Transverse colon (tissue), 4 donors: Measurements from ENCODE around the gene PCCA. TPM values are rescaled to one million over a fixed set of nuclear protein-coding genes. Genes with fewer than 3 reads are reported as not detected.
A peak's percentile ranks its signal among the peaks of the same experiment; 100 is the strongest.

Experiments used
- DNase-seq: peaks from one replicate; pipeline ENCODE4 v3.0.0-alpha.2; 2019
- H3K27ac ChIP-seq, 4 donors: fragments of 200-600 bp; sonication (generic); 2 replicates each; pipeline ENCODE4 v1.5.1; 2016 to 2018; ENCODE audit warnings: inconsistent platforms in 4 of 4
- H3K27me3 ChIP-seq: fragments of 200-600 bp; sonication (generic); 2 replicates; pipeline ENCODE4 v1.5.1; 2017; ENCODE audit warnings: inconsistent platforms
- H3K36me3 ChIP-seq, 4 donors: fragments of 200-600 bp; sonication (generic); 2 replicates each; pipeline ENCODE4 v1.5.1; 2017 to 2019; ENCODE audit warnings: inconsistent platforms in 4 of 4
- H3K4me1 ChIP-seq, 4 donors: fragments of 200-600 bp; sonication (generic); 2 replicates each; pipeline ENCODE4 v1.5.1; 2017 to 2020; ENCODE audit warnings: inconsistent platforms in 4 of 4
- H3K4me3 ChIP-seq, 4 donors: fragments of 200-600 bp; sonication (generic); 1 replicate in 1 of 4; 2 replicates in 3 of 4; pipeline versions ENCODE4 v1.5.1 to v1.6.1; 2017 to 2019; ENCODE audit warnings: inconsistent platforms in 4 of 4
- H3K9me3 ChIP-seq, 2 donors: fragments of 200-600 bp; sonication (generic); 2 replicates each; pipeline ENCODE4 v1.5.1; 2017 to 2019; ENCODE audit warnings: inconsistent platforms in 2 of 2
- EP300 ChIP-seq: sonication (generic); formaldehyde crosslinking; IDR thresholded peaks from one replicate; pipeline ENCODE4 v1.6.1; 2017; ENCODE audit warnings: antibody characterized with exemption, low read depth
- POLR2A ChIP-seq: fragments of 450-650 bp; IDR thresholded peaks from one replicate; pipeline ENCODE4 v1.6.1; 2016; ENCODE audit warnings: antibody characterized with exemption, mild to moderate bottlenecking, moderate library complexity
- POLR2AphosphoS5 ChIP-seq, 3 donors: sonication (generic); formaldehyde crosslinking; IDR thresholded peaks; one replicate each; pipeline ENCODE4 v1.6.1; 2016; ENCODE audit warnings: antibody characterized with exemption in 3 of 3
- WGBS, 2 donors: methylation state at CpG; one replicate each; pipeline ENCODE4 v1.1.5; 2018; ENCODE audit warnings: low coverage in 1 of 2; 5-methylcytosine and 5-hydroxymethylcytosine counted together
- in situ Hi-C, 4 donors: fragments of 200-750 bp; cut with MboI; loops; one replicate each; pipeline versions ENCODE4 v1.15.0 to v1.15.1; 2017; ENCODE audit warnings: low sequenced_read_pairs in 3 of 4, low pct_ligation_motif_present in 1 of 4, low pct_unique_long_range_greater_than_20kb in 1 of 4
- intact Hi-C: fragments of 100-400 bp; cut with DNase I; formaldehyde crosslinking; loops from one replicate; pipeline ENCODE4 v1.15.1; 2023; ENCODE audit warnings: low total_unique reads
- total RNA-seq, 4 donors: library from RNA; depleted of rRNA; stranded (reverse); fragments of >200 nt; gene quantifications; one replicate each; pipeline ENCODE4 v1.1.0, GENCODE V29; 2016
- TF ChIP-seq, protein P1 (sequence below), 5 experiments: fragments of 200-600 bp in 3 of 5; fragments of 450-650 bp in 2 of 5; sonication (generic) in 3 of 5; IDR thresholded peaks; 1 replicate in 2 of 5; 2 replicates in 3 of 5; pipeline ENCODE4 v1.5.1; 2016 to 2017; ENCODE audit warnings: antibody characterized with exemption in 5 of 5, inconsistent platforms in 3 of 5, mild to moderate bottlenecking in 2 of 5, moderate library complexity in 1 of 5

Gene PCCA
- total RNA-seq, 4 donors from 2014 or later, result 13.1 to 87.8 (median 74.6) TPM

GRCh38 chr13:100513987-100514670 lies 425.2 kb downstream of the PCCA start:
- H3K9me3 ChIP-seq, result no peaks in the 10 kb centered on the region
- TF ChIP-seq POLR2A (no peak), POLR2AphosphoS5 (IDR thresholded peaks at IDR 0.05) (no peak), EP300 (no peak)
- TF ChIP-seq, protein P1, sequence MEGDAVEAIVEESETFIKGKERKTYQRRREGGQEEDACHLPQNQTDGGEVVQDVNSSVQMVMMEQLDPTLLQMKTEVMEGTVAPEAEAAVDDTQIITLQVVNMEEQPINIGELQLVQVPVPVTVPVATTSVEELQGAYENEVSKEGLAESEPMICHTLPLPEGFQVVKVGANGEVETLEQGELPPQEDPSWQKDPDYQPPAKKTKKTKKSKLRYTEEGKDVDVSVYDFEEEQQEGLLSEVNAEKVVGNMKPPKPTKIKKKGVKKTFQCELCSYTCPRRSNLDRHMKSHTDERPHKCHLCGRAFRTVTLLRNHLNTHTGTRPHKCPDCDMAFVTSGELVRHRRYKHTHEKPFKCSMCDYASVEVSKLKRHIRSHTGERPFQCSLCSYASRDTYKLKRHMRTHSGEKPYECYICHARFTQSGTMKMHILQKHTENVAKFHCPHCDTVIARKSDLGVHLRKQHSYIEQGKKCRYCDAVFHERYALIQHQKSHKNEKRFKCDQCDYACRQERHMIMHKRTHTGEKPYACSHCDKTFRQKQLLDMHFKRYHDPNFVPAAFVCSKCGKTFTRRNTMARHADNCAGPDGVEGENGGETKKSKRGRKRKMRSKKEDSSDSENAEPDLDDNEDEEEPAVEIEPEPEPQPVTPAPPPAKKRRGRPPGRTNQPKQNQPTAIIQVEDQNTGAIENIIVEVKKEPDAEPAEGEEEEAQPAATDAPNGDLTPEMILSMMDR (IDR thresholded peaks at IDR 0.05), result no peak
- intact Hi-C loops, result loop anchor here (5.0 kb wide), 1 partner anchor 857 kb away; no protein-coding TSS in a partner anchor

GRCh38 chr13:100514788-100515409 lies 426.0 kb downstream of the PCCA start:
- Histone ChIP-seq H3K9me3 (no peaks in the 10 kb centered on the region), H3K4me3 (no peak overlapping the region), H3K36me3 (no peaks in the 10 kb centered on the region), H3K4me1 (peaks cover 0 to 24% (median 5%) of the 10 kb centered on the region in 4 donors), H3K27me3 (no peaks in the 10 kb centered on the region), H3K27ac (no peak overlapping the region)
- TF ChIP-seq, protein P1 (IDR thresholded peaks at IDR 0.05), result peak; percentile 84 to 92 (median 88)
- no peak for TF ChIP-seq POLR2A
- in situ Hi-C loops (loop anchor here (10.0 to 25.0 kb wide), 6 partner anchors 278 to 860 kb away; no protein-coding TSS in a partner anchor), intact Hi-C loops (loop anchor here (5.0 kb wide), 1 partner anchor 858 kb away; no protein-coding TSS in a partner anchor)
- DNase-seq, result peak; percentile 80
- 3 to 4% methylated on average over 4 to 5 of the region's 5 CpGs for WGBS, 2 donors

More at GRCh38 chr13:100513987-100514670, 425.2 kb downstream of the PCCA start:
- no peak for DNase-seq
- in situ Hi-C loops, result loop anchor here (10.0 to 25.0 kb wide), 6 partner anchors 277 to 859 kb away; no protein-coding TSS in a partner anchor
- WGBS, 2 donors, result 60 to 67% methylated on average over 5 to 8 of the region's 8 CpGs
- Histone ChIP-seq H3K36me3 (no peaks in the 10 kb centered on the region), H3K4me1 (peaks cover 0 to 24% (median 5%) of the 10 kb centered on the region in 4 donors), H3K27ac (no peak overlapping the region), H3K27me3 (no peaks in the 10 kb centered on the region), H3K4me3 (no peak overlapping the region)

DNA sequence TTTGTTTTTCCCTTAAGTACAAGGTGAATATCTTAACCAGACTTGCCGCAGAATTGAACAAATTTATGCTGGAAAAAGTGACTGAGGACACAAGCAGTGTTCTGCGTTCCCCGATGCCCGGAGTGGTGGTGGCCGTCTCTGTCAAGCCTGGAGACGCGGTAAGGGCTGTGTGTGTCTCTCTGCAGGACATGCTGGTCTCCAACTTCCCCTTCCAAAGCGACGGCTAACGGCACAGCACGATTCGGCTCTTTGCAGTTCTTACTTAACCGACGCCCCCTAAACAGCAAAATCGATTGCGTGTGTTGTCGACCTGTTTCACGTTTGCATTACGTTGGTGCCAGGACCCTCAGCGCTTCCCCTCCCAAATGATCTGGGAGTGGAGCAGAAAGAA lies 426.5 kb downstream of the PCCA start:
- Histone ChIP-seq H3K27me3 (no peaks in the 10 kb centered on the region), H3K4me3 (no peak overlapping the region), H3K9me3 (no peaks in the 10 kb centered on the region), H3K36me3 (no peaks in the 10 kb centered on the region), H3K27ac (no peak overlapping the region), H3K4me1 (peaks cover 0 to 24% (median 5%) of the 10 kb centered on the region in 4 donors)
- intact Hi-C loops (no loop called here), in situ Hi-C loops (loop anchor here (10.0 to 25.0 kb wide), 6 partner anchors 278 to 861 kb away; no protein-coding TSS in a partner anchor)
- DNase-seq, result no peak
- TF ChIP-seq POLR2A (no peak), POLR2AphosphoS5 (IDR thresholded peaks at IDR 0.05) (no peak), EP300 (no peak)
- TF ChIP-seq, protein P1 (IDR thresholded peaks at IDR 0.05), result no peak
- WGBS, 2 donors, result 82 to 91% methylated on average over 6 to 20 of the region's 20 CpGs

- H3K9me3 ChIP-seq, result no peaks in the 10 kb centered on the region
- TF ChIP-seq, protein P1 (IDR thresholded peaks at IDR 0.05), result no peak
- TF ChIP-seq POLR2A, result no peak
- TF ChIP-seq EP300, result no peak
- peak in 1 of 3 donors; percentile 10 for TF ChIP-seq POLR2AphosphoS5 (IDR thresholded peaks at IDR 0.05)
- H3K36me3 ChIP-seq, result no peaks in the 10 kb centered on the region
- peak overlapping the region in 2 of 4 donors; percentile 1 to 18 for H3K4me3 ChIP-seq
- peaks cover 0 to 24% (median 5%) of the 10 kb centered on the region in 4 donors for H3K4me1 ChIP-seq
- in situ Hi-C loops, result loop anchor here (10.0 to 25.0 kb wide), 6 partner anchors 280 to 862 kb away; no protein-coding TSS in a partner anchor
- WGBS, 2 donors, result 35 to 51% methylated on average over 4 to 9 of the region's 9 CpGs
- intact Hi-C loops, result no loop called here
- H3K27me3 ChIP-seq, result no peaks in the 10 kb centered on the region
- peak overlapping the region; percentile 34 to 69 (median 65) for H3K27ac ChIP-seq
- peak; percentile 68 for DNase-seq
These were observed 428.2 kb downstream of the PCCA start for GRCh38 chr13:100517135-100517534.
